Astrocyte of the cerebellum (primary cell): ENCODE measurements around the gene PDE8B.

ENCODE experiments used
- DNase-seq: peaks from one replicate; pipeline ENCODE4 v3.0.0-alpha.2; 2011; ENCODE audit warnings: low read depth
- H3K4me3 ChIP-seq: 2 replicates; pipeline ENCODE4 v1.5.1; 2011; ENCODE audit warnings: mild to moderate bottlenecking, low read depth, low read length, moderate library complexity
- in situ Hi-C: cut with HindIII; loops from 2 replicates; pipeline ENCODE4 v1.10.0; 2017; ENCODE audit warnings: low sequenced_read_pairs
- TF ChIP-seq, protein P1 (sequence below): IDR thresholded peaks from 2 replicates; pipeline ENCODE4 v1.5.1; 2012; ENCODE audit warnings: low read length, low read depth, moderate library complexity, mild to moderate bottlenecking; ENCODE audit errors: missing control alignments

Gene PDE8B

DNA sequence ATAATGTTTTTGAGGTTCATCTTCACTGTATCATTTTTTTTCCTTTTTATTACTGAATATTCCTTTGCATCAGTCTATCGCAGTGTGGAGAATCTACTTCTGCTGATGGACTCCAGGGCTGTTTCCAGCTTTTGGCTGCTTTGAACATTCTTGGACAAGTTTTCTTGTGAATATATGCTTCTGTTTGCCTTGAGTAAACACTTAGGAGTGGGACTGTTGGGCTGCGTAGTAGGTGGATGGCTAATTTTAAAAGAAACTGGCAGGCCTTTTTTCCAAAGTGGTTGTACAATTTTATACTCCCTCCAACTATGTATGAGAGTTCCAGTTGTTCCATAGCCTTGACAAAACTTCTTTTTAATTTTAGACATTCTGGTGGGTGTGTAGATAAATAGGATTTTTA is 179.3 kb downstream of the PDE8B start:
- DNase-seq = no peak
- TF ChIP-seq, protein P1, sequence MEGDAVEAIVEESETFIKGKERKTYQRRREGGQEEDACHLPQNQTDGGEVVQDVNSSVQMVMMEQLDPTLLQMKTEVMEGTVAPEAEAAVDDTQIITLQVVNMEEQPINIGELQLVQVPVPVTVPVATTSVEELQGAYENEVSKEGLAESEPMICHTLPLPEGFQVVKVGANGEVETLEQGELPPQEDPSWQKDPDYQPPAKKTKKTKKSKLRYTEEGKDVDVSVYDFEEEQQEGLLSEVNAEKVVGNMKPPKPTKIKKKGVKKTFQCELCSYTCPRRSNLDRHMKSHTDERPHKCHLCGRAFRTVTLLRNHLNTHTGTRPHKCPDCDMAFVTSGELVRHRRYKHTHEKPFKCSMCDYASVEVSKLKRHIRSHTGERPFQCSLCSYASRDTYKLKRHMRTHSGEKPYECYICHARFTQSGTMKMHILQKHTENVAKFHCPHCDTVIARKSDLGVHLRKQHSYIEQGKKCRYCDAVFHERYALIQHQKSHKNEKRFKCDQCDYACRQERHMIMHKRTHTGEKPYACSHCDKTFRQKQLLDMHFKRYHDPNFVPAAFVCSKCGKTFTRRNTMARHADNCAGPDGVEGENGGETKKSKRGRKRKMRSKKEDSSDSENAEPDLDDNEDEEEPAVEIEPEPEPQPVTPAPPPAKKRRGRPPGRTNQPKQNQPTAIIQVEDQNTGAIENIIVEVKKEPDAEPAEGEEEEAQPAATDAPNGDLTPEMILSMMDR = no peak
- no peak overlapping the region for H3K4me3 ChIP-seq
- in situ Hi-C loops = no loop called here

DNA sequence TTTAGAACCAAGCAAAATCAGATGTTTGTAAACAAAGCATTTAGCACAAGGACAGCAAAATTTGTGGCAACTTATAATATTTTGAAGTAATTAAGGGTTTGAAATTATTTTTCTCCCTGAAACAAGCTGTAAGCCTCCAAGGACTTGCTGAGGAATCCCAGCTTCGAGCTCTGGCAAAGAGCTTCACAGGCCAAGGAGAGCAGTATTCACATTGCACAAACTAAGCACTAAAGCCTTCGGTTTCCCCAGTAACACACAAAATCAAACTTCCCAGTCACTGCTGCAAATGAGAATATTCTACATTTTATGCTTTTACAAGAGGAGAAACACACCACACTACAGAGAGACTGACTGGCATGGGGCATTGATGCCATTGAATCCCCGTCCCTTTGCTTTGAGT is 179.7 kb downstream of the PDE8B start:
- H3K4me3 ChIP-seq = no peak overlapping the region
- TF ChIP-seq, protein P1 = no peak
- in situ Hi-C loops = no loop called here
- no peak for DNase-seq

DNA sequence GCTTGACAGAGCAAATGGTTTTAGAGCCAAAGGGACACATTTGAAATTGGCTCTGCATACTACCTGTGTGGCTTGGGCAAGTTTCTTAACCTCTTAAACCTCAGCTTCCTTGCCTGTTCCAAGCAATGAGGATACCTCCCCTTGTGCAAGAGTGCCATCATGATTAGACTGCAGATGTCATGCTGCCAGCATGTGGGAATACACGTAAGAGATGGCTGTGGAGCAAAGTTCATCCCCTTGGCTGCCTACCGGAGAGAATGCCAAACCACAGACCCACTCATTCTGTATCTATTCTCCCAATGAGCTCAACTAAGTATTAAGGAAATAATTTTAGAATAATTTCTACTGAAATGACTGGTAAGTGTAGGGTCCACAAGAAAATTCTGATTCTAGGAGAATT is 180.3 kb downstream of the PDE8B start:
- in situ Hi-C loops = no loop called here

DNA sequence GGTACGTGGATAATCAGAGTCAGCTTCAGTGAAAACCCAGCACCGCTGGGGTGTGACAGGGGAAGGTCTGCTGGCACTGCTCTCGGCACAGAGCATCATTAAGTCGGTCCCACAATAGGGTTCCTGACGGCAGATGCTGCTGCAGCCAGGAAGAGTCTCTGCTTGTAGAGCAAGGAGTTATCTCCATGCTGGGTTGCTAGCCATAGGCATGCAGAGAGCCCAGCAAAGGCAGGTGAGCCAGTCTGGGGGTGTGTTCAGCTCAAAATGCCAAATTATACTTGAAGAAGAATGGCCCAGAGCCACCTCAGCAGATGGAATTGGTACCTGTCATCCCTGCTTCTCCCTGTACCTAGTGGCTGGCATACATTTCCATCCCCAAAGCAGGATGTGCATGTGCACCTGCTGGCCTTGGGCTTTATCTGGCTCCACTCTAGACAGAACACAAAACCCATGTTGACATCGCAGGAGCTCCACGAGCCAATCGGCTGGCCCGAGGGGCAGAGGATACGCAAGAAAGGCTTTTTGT is 180.8 kb downstream of the PDE8B start:
- in situ Hi-C loops = no loop called here
- no peak overlapping the region for H3K4me3 ChIP-seq
- DNase-seq = no peak
- TF ChIP-seq, protein P1 = no peak

More for the DNA sequence above, 180.3 kb downstream of the PDE8B start:
- no peak overlapping the region for H3K4me3 ChIP-seq
- DNase-seq = peak; percentile 42
- TF ChIP-seq, protein P1 = no peak

DNA sequence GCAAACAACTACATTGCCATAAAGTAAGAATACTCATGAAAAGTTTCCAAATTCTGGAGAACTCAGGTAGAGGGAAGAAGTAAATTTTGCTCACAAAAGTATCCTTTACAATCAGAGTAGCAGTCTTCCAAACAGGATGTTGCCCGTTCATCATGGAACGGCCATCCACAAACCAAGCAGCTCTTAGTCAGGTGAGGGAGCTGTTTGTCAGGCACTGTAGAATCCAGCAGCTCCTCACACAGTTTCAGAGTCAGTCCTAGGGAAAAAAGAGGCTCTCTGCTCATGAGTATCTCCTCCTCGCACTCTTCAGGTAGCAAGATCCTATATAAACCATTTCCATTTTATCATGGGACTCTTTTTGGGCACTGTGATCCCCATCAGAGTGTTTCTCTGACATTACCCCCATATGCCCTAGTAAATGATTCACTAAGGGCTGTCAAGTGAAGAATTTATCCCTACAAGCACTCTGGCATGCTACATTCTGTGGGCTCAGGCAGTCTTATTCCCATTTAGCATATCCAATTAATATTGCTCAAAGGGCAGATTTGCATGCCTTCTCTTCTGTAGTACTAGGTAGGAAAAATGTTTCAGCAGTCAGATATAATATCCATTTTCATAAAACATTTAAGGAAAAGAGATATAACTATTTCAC is 183.7 kb downstream of the PDE8B start:
- no peak for DNase-seq
- H3K4me3 ChIP-seq = no peak overlapping the region
- in situ Hi-C loops = no loop called here
- TF ChIP-seq, protein P1 = no peak

DNA sequence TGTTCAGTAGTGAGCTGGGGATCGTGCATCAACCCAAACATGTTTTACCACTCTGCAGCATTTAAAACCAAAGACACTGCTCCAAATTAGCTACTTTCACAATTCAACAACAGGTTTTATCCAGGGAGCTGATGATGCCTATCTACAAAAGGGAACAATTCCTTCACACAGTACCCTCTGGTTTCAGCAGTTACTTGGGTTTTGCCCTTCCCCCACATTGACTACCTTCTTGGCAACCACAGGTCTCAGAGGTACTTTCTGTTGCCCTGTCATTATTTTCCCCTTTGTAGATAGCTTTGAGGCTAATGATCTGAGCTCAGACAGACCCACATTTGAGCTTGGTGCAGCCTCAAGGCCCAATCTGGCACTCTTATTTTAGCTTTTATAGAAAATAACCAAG is 185.5 kb downstream of the PDE8B start:
- no peak overlapping the region for H3K4me3 ChIP-seq
- TF ChIP-seq, protein P1 = no peak
- in situ Hi-C loops = no loop called here
- DNase-seq = no peak
